ENCODE results near the gene RBPJ.

Gene RBPJ

GRCh38 chr4:26459756-26460530 lies 139.1 kb downstream of the RBPJ start:
- Histone ChIP-seq H3K27me3 (no peaks in the 10 kb centered on the region), H3K9me3 (no peaks in the 10 kb centered on the region), H3K4me3 (ENCODE audit: low read depth, low read length) (no peak overlapping the region), H3K36me3 (no peaks in the 10 kb centered on the region), H3K4me1 (no peaks in the 10 kb centered on the region)
- no peak for DNase-seq
- no peak for TF ChIP-seq CTCF (IDR thresholded peaks at IDR 0.05; ENCODE audit: low read depth, low read length)

- Histone ChIP-seq H3K27me3 (no peaks in the 10 kb centered on the region), H3K9me3 (no peaks in the 10 kb centered on the region), H3K36me3 (no peaks in the 10 kb centered on the region), H3K4me1 (no peaks in the 10 kb centered on the region), H3K4me3 (ENCODE audit: low read depth, low read length) (no peak overlapping the region)
- no peak for DNase-seq
- no peak for TF ChIP-seq CTCF (IDR thresholded peaks at IDR 0.05; ENCODE audit: low read depth, low read length)
These were observed 142.1 kb downstream of the RBPJ start for GRCh38 chr4:26462874-26463273.

GRCh38 chr4:26463386-26463785 lies 142.6 kb downstream of the RBPJ start:
- H3K4me3 ChIP-seq (ENCODE audit: low read depth, low read length), result no peak overlapping the region
- H3K9me3 ChIP-seq, result no peaks in the 10 kb centered on the region
- no peaks in the 10 kb centered on the region for H3K27me3 ChIP-seq
- H3K36me3 ChIP-seq, result no peaks in the 10 kb centered on the region
- TF ChIP-seq CTCF (IDR thresholded peaks at IDR 0.05; ENCODE audit: low read depth, low read length), result no peak
- no peak for DNase-seq
- H3K4me1 ChIP-seq, result no peaks in the 10 kb centered on the region

- H3K4me3 ChIP-seq (ENCODE audit: low read depth, low read length), result no peak overlapping the region
- H3K36me3 ChIP-seq, result no peaks in the 10 kb centered on the region
- no peaks in the 10 kb centered on the region for H3K27me3 ChIP-seq
- no peak for DNase-seq
- no peak for TF ChIP-seq CTCF (IDR thresholded peaks at IDR 0.05; ENCODE audit: low read depth, low read length)
- no peaks in the 10 kb centered on the region for H3K9me3 ChIP-seq
- no peaks in the 10 kb centered on the region for H3K4me1 ChIP-seq
These were observed 143.7 kb downstream of the RBPJ start for GRCh38 chr4:26464420-26465095.

- TF ChIP-seq CTCF (IDR thresholded peaks at IDR 0.05; ENCODE audit: low read depth, low read length), result no peak
- no peaks in the 10 kb centered on the region for H3K9me3 ChIP-seq
- no peaks in the 10 kb centered on the region for H3K36me3 ChIP-seq
- no peaks in the 10 kb centered on the region for H3K4me1 ChIP-seq
- H3K4me3 ChIP-seq (ENCODE audit: low read depth, low read length), result no peak overlapping the region
- no peaks in the 10 kb centered on the region for H3K27me3 ChIP-seq
- no peak for DNase-seq
These were observed 145.9 kb downstream of the RBPJ start for GRCh38 chr4:26466578-26467270.

Measured in BE2C (cell line).